ENCODE results near the gene KLHL24.
"Not testable (repeated sequence)": the region's sequence is repeated elsewhere in the genome, so short reads cannot be mapped to it uniquely, and the experiment has no call there.

Gene KLHL24

DNA sequence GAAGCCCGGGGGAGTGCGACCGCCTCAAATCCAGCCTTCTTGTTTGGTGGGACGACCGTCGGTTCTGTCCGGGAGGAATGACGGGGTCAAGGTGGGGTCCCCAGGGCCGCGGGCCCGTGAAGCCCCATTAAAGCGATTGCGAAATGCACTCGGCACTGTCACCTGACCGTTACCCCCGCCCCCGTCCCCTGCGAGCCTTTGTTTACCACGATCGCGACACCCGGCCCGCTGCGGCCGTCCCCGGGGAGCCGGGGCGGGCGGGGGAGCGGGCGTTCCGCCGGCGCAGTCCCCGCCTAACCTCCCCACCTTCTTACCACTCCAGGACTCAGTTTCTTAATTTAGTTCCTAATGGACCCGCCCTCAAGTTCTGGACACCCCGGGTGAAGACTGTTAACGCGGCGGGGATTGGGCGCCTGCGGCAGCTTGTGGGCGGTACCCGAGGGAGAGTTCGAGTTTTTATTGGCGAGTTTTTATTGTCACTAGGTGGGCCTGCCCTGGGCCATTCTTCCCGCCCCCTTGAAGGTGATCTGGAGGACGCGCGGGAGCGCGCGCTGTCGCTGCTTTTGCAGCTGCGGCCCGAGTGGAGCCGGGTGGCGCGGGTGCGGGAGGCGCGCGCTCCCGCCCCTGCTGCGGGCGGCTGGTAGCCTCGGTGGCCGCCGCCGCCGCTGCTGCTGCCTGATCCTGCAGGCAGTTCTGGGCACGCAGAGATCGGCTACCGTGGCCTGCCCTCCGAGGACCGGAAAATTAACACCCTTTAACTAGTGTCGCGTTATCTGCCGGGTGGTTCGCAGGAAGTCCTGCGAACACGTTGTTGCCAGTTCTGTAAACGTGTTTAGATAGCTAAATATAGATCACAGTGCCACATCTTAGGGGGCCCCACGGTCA is 1.0 kb downstream of the KLHL24 start:
- peak; percentile 97 for DNase-seq

DNA sequence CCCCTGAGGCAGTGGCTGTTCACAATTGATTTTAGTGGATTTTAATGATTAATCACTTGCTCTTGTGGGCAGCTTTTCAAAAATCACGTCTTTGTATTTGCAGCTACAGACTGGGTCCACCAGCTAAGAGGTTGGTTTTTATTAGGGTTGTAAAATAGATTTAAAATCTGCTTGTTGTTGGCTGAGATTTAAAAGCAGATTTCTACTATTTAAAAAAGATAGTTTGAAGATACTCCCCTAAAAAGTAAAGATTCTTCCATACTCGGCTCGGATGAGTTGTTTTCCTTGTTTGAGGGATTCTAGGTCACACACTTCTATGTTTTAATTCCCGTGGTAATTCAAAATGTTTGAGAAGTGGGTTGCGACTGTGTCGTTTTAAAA is 1.7 kb downstream of the KLHL24 start:
- no peak for DNase-seq

DNA sequence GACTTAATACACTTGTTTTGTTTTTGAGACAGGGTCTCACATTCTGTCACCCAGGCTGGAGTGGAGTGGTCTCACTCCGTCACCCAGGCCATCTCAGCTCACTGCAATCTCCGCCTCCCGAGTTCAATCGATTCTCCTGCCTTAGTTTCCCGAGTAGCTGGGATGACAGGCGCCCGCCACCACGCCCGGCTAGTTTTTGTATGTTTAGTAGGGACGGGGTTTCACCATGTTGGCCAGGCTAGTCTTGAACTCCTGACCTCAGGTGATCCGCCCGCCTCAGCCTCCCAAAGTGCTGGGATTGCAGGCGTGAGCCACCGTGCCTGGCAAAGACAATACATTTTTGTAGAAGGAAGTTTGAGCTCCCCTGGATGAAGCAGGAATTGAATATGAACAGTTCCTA is 2.2 kb downstream of the KLHL24 start:
- DNase-seq: not testable (repeated sequence)

- DNase-seq: no peak
Measured at GRCh38 chr3:183638101-183638852, 2.9 kb downstream of the KLHL24 start.

GRCh38 chr3:183640635-183641034 is 5.2 kb downstream of the KLHL24 start:
- not testable (repeated sequence) for DNase-seq

DNA sequence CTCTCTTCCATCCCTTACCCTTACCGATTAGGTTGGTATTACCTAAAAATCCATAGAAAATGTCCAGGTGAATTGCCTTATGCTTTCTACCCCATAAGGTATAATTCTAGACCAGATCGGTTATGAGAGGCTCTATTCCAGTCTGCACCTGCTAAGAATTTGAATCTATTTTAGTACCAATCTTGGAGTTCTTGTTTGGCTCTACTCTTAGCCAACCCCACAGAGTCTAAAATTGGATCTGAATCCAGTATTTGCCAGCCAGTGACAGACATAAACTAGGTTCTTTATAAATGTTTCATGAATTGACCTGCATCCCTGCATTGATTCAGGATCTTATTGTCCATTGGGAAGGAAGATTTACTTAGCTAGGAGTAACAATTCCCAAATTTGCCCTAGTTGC is 6.5 kb downstream of the KLHL24 start:
- DNase-seq: no peak

- no peak for DNase-seq
Measured at GRCh38 chr3:183644244-183644643, 8.8 kb downstream of the KLHL24 start.

DNA sequence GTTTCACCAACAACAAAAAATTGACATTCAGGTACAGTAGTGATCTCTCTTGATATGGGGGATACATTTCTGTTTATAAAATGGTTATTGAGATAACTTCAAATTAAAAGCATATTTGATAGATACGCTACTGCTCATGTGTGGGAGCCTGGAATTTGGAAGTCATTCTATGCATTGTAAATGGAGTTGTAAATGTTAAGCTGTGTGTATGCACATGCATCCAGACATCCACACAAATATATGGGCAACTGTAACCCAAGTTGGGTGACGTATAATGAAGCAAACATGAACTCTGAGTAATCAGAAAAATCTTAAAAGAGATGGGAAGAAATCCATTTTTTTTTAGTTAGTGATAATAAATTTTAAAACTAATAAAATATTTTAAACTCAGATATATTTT is 9.8 kb downstream of the KLHL24 start:
- no peak for DNase-seq

GRCh38 chr3:183650554-183650953 is 15.1 kb downstream of the KLHL24 start:
- no peak for DNase-seq

- DNase-seq: no peak
Measured at GRCh38 chr3:183653209-183654064, 18.0 kb downstream of the KLHL24 start.

- no peak for DNase-seq
Measured at GRCh38 chr3:183654727-183655126, 19.3 kb downstream of the KLHL24 start.

DNA sequence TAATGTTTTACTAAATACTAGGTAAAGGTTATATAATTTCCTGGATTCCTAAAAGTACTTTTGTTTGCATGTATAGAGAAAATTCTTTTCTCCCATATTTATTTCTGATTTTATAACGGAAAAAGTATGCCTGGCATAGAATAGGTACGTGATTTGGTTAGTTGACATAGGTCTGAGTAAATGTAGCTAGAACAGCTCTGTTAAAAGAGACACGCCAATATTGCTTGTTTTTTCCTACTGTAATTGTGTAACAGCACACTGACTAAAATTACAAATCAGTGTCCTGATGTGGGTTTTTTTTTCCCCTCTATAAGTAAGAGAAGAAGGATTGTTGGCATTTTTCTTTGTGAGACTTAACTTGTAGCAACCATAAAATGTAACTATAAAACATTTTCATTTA is 26.7 kb downstream of the KLHL24 start:
- no peak for DNase-seq

DNA sequence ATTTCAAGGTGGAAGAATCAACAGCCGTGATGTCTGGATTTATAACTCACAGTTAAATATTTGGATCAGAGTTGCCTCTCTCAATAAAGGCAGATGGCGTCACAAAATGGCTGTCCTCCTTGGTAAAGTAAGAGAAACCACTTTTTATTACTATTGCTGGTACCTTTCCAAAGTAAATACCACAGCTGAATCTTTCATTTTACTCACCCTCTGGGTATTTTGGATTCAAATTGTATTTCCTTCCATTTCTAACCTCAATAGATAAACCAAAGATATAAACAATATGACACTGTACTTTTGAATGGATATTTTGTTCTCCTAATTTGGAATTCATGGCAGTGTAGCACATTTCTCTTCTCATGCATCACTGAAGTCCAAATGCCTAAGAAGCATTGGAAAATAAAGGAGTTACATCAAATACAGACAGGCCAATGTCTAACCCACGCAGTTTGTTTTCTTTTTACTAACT is 29.5 kb downstream of the KLHL24 start:
- DNase-seq: no peak

DNA sequence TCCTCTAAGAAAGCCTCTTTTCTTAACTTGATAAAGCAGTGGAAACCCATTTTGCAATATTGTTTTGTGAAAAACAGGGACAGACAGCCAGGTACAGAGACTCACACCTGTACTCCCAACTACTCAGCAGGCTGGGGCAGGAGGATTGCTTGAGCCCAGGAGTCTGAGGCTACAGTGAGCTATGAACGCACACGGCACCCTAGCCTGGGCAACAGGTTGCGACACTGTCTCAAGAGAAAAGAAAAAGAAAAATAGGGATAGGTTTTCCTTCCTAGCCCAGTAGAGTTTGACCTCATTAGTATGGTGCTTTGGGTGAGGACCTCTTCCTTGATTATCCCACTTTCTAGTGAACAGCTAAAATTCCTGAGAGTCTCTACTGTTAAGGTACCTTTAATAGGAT is 44.6 kb downstream of the KLHL24 start:
- no peak for DNase-seq

GRCh38 chr3:183687705-183688104 is 52.3 kb downstream of the KLHL24 start:
- no peak for DNase-seq

GRCh38 chr3:183688874-183689273 is 53.5 kb downstream of the KLHL24 start:
- no peak for DNase-seq

DNA sequence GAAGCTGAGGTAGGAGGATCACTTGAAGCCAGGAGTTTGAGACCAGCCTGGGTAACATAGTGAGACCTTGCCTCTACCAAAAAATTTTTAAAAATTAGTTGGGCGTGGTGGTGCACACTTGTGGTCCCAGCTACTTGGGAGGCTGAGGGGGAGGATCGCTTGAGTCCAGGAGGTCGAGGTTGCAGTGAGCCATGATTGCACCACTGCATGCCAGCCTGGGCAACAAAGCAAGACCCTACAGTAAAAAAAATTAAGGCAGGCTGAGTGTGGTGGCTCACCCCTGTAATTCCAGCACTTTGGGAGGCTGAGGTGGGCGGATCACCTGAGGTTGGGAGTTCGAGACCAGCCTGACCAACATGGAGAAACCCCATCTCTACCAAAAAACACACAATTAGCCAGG is 54.2 kb downstream of the KLHL24 start:
- DNase-seq: not testable (repeated sequence)

DNA sequence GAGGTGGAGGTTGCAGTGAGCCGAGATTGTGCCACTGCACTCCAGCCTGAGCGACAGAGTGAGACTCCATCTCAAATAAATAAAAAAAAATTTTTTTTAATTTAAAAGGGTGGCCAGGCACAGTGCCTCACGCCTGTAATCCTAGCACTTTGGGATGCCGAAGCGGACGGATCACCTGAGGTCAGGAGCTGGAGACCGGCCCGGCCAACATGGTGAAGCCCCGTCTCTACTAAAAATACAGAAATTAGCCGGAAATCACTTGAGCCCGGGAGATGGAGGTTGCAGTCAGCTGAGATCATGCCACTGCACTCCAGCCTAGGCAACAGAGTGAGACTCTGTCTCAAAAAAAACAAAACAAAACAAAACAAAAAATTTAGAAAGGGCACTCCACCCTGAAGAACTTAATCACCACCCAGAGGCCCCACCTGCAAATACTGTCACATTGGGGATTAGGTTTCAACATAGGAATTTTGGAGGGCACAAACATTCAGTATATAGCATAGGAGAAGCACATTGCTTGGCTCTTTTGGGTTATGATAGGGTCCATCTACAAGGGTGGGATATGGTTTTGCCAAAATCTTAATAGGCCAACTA is 55.1 kb downstream of the KLHL24 start:
- no peak for DNase-seq

- no peak for DNase-seq
Measured at GRCh38 chr3:183692436-183692835, 57.0 kb downstream of the KLHL24 start.

GRCh38 chr3:183695569-183696364 is 60.3 kb downstream of the KLHL24 start:
- DNase-seq: no peak

GRCh38 chr3:183697123-183697609 is 61.7 kb downstream of the KLHL24 start:
- no peak for DNase-seq
